GM21367 (cell line): ENCODE data around the gene MMP23B.

Experiments
- ATAC-seq: cut with Tn5 transposase; IDR thresholded peaks from one replicate; pipeline ENCODE4 v1.9.1; 2021; ENCODE audit not compliant: unreplicated experiment

Gene MMP23B

DNA sequence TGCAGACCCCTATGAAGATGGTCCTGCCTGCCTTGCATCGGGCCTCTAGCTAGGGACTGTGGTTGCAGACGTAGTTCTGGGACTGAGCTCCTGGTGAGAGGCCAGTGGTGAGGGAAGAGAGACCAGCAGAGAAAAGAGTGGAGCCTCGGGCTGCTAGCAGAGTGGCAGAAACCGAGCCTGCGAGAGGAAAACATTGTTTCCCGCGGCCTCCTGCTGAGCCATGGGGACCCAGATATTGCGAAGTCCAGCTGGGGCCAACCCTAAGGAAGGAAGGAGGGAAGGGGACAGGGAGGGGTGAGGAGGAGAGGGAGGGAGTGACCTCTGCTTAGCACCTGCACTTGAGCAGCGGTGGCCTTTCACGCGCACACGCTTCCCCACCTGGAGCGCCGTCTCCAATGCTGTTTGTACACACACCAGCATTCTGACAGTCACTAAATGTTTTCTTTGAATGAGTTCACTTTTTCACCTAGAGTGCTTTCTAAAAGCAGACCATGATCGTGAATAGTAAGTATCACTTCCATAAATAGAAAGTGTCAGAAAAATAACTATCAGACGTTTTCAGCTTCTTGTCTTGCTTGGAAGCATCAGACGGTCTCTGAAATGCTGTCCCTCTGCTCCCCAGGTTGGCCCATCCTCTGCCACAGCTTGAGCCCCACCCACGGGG, 29.5 kb upstream of the MMP23B start:
- no peak for ATAC-seq

GRCh38 chr1:1602968-1603506, 28.9 kb upstream of the MMP23B start:
- ATAC-seq = no peak

GRCh38 chr1:1603671-1604373, 28.2 kb upstream of the MMP23B start:
- ATAC-seq = no peak

DNA sequence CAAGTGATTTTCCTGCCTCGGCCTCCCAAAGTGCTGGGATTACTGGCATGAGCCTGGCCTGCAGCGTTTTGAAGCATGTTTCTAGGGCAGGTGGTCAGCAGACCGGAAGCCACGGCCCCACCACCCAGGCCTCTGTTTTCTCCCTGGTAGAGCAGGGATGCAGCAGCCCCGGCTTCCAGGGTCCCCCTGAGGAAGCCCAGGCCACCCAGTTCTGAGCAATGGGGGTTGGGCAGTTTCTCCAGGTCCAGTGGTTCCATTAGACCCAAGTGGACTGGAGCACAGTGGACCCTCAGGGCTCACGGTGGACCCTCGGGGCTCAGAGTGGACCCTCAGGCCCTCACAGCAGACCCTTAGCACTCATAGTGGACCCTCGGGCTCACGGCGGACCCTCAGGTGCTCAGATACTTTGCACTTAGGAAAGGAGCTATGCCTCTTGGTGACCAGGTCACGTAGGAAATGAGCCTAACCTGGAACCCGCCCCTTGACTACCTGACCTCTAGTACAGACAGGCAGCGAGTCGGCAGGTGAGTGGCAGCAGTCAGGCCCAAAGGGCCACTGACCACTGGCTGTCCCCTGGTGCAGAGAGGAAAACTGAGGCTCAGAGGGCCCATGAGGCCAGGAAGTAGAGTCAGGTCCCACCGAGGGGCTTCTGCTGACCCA, 27.5 kb upstream of the MMP23B start:
- no peak for ATAC-seq

DNA sequence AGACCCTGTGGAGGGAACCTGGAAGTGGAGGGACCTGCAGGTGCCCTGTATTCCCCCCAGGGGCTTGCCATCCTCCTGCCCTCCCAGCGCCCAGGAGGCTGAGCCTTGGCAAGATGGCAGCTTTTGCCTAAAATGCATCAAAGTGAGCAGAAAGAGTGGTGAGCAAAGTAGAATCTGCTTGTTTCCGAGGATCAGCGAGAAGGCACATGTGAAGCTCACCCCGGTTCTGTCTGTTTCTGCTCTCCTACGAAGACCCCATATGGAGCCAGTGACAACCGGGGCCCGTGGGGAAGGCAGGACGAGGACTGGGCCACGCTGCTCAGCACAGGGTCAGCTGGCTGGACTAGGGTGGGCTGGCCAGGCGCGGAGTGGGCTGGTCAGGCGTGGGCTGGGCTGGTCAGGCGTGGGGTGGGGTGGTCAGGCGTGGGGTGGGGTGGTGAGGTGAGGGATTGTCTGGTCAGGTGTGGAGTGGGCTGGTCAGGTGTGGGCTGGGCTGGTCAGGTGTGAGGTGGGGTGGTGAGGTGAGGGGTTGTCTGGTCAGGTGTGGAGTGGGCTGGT, 26.9 kb upstream of the MMP23B start:
- no peak for ATAC-seq

- ATAC-seq = no peak
Observed at GRCh38 chr1:1605724-1606123, 26.2 kb upstream of the MMP23B start.

DNA sequence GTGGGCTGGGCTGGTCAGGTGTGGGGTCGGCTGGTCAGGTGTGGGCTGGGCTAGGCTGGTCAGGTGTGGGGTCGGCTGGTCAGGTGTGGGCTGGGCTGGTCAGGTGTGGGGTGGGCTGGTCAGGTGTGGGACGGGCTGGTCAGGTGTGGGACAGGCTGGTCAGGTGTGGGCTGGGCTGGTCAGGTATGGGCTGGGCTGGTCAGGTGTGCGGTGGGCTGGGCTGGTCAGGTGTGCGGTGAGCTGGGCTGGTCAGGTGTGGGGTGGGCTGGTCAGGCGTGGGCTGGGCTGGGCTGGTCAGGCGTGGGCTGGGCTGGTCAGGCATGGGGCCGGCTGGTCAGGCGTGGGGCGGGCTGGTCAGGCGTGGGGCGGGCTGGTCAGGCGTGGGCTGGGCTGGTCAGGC, 25.7 kb upstream of the MMP23B start:
- ATAC-seq = no peak

GRCh38 chr1:1609822-1610485, 22.0 kb upstream of the MMP23B start:
- no peak for ATAC-seq

GRCh38 chr1:1610796-1611195, 21.2 kb upstream of the MMP23B start:
- ATAC-seq = no peak

GRCh38 chr1:1612104-1612400, 19.9 kb upstream of the MMP23B start:
- ATAC-seq = no peak

DNA sequence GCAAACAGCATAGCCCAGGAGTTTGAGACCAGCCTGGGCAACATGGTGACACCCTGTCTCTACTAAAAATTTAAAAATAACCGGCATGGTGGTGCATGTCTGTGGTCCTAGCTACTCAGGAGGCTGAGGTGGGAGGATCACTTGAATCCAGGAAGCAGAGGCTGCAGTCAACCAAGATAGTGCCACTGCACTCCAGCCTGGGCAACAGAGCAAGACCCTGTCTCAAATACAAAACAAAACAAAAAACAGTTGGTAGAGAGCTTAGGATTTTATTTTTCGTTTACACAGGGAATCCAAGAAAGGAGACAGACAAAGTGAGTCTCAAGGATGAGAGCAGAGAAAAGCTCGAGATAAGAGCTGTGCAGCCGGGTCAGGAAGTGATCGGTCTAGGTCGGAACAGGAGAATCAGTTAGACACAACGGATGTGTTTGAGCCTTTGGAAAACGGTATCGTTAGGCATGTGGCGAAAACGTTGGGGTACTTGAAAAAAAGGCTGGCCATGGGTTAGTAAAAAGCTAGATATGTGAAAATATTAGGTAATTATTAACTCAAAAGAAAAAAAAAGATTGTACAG, 18.4 kb upstream of the MMP23B start:
- ATAC-seq = no peak

DNA sequence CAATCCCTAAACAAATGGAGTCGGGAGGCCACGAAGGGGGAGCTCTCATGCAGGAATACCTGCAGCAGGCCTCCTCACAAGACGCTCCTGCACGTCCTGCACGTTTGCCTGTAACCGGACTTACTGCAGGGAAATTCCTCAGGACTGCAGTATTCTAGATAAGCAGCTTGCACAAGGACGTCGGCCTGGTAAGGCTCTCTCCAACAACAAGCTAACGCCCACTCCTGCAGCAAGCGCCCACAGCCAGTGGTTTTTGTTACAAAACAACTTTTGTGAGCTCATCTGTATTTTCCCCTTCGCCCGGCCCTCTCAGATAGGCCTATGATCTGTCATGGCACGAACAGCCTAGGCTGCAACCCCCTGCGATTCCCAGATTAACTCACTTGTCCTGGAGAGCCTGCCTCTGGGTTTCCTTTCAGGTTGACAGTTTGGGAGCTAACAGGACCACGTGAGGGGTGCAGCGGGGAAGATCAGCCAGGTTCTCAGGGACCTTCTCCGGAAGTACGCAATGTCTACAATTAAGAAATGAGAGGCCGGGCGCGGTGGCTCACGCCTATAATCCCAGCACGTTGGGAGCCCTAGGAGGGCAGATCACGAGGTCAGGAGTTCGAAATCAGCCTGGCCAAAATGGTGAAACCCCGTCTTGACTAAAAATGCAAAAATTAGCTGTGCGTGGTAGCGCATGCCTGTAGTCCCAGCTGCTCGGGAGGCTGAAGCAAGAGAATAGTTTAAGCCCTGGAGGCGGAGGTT, 17.6 kb upstream of the MMP23B start:
- no peak for ATAC-seq

- no peak for ATAC-seq
Observed at GRCh38 chr1:1614954-1615255, 17.1 kb upstream of the MMP23B start.

DNA sequence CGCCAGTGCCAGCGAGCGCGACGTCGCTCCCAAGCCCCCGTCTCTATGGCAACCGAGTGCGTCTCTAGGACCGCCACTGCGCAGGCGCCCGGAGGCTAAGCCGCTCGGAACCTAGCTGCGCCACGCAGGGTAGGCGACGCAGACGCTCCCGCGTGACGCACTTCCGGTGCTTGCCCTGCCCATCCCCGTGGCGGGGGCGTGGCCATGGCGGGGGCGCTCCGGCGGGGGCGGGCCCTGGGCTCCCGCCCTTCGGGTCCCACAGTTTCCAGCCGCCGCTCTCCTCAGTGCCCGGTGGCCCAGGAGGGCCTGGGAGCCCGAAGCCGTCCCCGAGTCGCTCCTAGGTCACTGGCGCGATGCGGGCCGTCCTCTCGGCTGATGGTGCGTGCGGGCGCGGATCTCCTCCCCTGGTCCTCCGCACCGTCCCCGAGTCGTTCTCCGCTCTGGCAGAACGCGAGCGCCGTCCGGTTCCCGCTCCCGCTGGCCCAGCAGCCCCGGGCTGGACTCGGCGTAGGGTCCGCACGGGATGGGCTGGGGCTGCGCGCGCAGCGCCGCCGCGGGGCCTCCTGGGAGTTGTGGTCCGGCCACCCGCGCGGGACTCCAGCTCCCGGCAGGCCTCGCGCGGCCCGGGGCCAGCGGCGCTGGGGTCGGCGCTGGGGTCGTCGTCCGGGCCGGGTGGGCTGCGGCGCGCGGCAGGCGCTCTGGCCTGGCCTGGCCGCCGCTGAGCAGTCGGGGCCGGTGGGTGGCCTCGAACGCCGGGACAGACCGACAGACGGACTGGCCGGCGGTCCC, 16.5 kb upstream of the MMP23B start, which contains the start of gene MIB2:
MIB2 (plus strand) TSS at position 245 of the 789 bp plus-strand sequence. CDS start 7,953 bp downstream, outside the sequence.
- peak; percentile 72 for ATAC-seq

DNA sequence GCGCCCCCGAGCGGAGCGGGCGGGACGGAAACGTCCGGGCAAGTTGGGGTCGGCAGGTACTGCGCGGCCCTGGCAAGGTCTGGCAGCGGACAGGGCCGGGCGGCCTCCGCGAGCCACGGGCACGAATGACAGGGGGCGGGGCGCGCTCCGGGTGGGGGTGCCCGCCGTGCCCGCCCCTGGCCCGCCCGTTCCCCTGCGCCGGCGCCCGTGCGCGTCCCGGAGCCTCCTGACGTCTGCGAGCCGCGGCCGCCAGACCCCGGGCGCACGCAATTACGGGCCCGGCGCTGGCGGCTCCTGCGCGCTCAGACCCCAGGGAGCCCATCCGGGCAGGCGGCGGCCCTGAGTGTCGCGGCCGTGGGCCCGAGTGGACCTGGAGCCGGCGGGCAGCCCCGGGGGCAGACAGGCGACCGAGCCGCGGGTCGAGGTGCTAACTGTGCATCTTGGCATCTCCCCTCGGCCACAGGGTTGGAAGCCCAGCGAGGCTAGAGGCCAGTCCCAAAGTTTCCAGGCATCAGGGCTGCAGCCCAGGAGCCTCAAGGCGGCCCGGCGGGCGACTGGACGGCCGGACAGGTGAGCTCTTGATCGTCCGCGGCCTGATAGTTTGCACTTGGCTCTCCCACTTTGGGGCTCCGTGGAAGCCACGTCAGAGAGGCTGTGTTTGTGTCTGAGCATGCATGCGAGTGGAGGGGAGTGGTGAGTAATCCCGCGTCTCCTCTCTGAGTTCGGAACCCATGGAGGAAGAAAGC, 15.8 kb upstream of the MMP23B start:
- peak; percentile 21 for ATAC-seq

- no peak for ATAC-seq
Observed at GRCh38 chr1:1616838-1617237, 15.1 kb upstream of the MMP23B start.

- ATAC-seq = no peak
Observed at GRCh38 chr1:1617516-1617915, 14.5 kb upstream of the MMP23B start.

DNA sequence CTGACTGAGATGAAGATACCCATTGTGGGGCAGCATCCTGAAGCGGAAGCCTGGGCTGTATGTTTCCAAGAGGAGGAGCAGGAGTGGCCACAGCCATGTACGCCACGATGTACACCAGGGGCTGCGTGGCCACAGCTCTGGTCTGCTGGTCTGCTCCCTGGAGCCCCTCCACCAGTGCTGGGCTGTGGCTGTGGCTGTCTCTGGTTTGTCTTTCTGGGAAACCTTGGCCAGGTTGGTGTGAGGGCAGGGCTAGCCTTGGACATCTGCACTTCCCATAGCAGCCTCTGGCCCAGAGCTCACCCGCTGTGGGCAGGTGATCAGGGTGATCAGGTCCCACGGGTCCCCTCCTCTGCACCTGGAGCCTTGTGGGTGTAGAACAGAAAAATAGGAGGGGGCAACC, 14.0 kb upstream of the MMP23B start:
- ATAC-seq = no peak
